HepG2 (cell line): Measurements from ENCODE around the gene AP4S1.
"Not testable (repeated sequence)": the region's sequence is repeated elsewhere in the genome, so short reads cannot be mapped to it uniquely, and the experiment has no call there.

Source experiments
- CTCF ChIP-seq: sonication (generic); formaldehyde crosslinking; IDR thresholded peaks from 2 replicates; pipeline ENCODE4 v1.5.0; 2020; ENCODE audit warnings: mild to moderate bottlenecking, missing genetic modification reagents, moderate library complexity
- KDM1A ChIP-seq: IDR thresholded peaks from 2 replicates; pipeline ENCODE4 v1.6.1; 2016; ENCODE audit warnings: missing compliant biosample characterization
- POLR2AphosphoS5 ChIP-seq: IDR thresholded peaks from 2 replicates; pipeline ENCODE4 v1.6.1; 2012; ENCODE audit warnings: low read depth, low read length
- SIN3A ChIP-seq: IDR thresholded peaks from 2 replicates; pipeline ENCODE4 v1.6.1; 2011; ENCODE audit warnings: low read depth, mild to moderate bottlenecking, control low read depth, low read length, borderline replicate concordance
- ZNF260 ChIP-seq: sonication (generic); formaldehyde crosslinking; IDR thresholded peaks from 2 replicates; pipeline ENCODE4 v1.4.0; 2020; ENCODE audit warnings: missing genetic modification reagents, low read depth, mild to moderate bottlenecking, borderline replicate concordance
- ZNF552 ChIP-seq: sonication (generic); formaldehyde crosslinking; IDR thresholded peaks from 2 replicates; pipeline ENCODE4 v1.9.0; 2022; ENCODE audit warnings: missing genetic modification reagents, mild to moderate bottlenecking, borderline replicate concordance

DNA sequence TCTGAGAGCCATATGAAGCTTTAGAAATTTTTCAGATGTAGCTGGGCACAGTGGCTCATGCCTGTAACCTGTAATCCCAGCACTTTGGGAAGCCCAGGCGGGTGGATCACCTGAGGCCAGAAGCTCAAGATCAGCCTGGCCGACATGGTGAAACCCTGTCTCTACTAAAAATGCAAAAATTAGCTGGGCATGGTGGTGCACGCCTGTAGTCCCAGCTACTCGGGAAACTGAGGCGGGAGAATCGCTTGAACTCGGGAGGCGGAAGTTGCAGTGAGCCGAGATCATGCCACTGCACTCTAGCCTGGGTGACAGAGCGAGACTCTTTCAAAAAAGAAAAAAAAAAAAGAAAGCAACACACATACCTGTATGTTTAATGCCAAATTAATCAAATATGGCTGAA is 17.4 kb downstream of the AP4S1 start:
- TF ChIP-seq KDM1A (CRISPR knock-in tag); ZNF552 (CRISPR knock-in tag); ZNF260; SIN3A; POLR2AphosphoS5; CTCF (CRISPR knock-in tag): not testable (repeated sequence)
